Stimulated activated CD8-positive, alpha-beta memory T cell treated with anti-CD3 and anti-CD28 coated beads, Interleukin-7, amount 100 ng/mL, for 24 hours (primary cell): ENCODE measurements around the gene TUBB6.

Experiments
- DNase-seq: peaks from one replicate; pipeline ENCODE4 v3.0.0-alpha.2; 2020; ENCODE audit warnings: low read depth

Gene TUBB6

DNA sequence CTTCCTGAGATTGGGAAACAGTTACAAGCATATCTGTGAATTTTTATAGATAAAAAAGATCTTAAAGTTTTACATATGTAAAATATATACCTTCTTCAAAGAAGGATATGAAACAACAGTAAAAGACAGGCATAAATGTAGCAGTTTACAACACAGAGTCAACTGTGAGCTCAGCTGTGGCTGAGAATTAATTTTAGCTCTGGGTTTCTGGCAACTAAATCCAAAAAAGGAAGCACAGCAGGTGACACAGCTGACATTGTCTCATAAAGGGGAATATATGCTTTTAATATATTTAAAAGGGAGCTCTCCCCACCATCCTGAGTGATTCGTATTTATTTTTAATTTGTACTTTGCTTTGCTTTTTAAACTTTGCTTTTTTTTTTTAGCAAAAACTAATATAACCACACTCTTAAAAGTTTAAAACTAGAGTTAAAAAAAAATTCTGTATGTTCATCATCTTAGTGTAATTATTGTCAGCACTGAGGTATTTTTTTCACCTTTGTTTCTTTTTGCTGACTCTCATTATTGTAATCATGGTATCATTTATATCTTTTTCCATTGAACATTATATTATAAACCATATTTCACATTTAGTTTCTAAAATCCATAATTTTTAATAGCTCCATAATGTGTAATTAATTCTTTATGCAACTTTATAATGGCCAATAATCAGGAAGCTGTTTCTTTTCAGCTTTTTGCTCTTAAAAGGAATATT lies 6.7 kb downstream of the TUBB6 start:
- no peak for DNase-seq

DNA sequence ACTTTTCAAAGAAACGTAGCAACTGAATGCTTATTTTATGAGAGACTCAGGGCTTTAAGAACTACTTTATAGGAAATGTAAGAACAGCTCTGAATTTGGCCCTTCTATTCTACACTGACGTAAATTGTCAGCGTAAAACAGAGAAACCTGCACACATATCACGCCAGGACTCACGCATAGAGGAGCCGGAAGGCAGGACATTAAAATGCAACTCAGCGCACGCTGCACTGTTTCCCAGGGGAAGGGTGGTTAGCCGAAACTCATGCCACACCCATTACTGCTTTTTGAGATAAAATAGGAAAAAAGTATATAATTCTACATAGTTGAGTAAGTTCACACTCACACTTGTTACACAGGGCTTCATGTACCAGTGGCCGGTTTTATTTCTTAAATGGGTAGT lies 7.4 kb downstream of the TUBB6 start:
- DNase-seq = no peak

DNA sequence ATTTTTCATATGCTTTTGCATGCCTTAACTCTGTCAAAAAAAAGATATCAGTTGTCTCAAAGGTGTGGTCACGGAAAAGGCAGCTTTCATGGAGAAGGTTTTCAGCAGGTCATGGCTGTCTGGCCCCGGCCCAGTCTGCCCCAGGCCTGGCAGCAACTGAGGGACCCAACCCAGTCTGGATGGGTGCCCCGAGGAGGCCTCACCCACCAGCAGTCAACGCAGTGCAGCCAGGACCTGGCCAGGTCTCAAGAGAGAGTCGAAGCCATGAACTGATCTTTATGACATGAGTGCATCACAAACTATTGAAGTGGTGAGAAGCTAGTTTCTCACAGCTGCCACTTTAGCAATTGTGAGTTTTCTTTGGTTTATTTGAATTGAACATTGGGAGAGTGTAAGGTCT lies 7.9 kb downstream of the TUBB6 start:
- DNase-seq = no peak

GRCh38 chr18:12317664-12318333 lies 9.8 kb downstream of the TUBB6 start:
- no peak for DNase-seq

DNA sequence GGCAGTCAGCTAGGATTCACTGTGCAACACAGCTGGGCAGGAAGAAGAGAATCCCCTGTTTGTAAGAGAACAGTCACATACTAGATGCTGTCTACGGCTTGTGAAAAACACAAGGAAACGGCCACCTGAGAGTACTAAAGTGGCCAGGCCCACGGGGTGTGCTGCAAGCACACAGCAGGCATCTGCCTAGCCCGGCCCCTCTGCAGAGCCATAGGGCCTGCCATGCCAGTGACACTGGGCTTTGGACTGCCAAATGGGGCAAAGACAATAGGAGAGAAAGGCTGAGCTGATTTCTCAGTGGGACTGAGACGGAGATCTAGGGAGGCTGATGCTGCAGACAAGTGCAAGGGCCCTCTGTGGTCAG lies 10.3 kb downstream of the TUBB6 start:
- no peak for DNase-seq

DNA sequence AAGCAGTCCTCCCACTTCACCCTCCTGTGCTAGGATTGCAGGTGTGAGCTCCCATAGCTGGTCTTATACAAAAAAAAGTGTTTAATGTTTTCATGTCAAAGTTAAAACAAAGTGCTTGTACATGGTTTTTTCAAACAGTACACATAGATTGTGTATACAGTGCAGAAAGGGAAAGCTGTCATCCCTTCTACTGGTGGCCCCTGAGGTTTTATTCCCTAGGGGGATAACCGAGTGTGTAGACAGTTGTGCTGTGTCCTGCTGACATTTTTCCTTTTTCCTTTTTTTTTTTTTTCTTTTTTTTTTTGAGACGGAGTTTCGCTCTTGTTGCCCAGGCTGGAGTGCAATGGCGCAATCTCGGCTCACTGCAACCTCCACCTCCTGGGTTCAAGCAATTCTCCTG lies 10.8 kb downstream of the TUBB6 start:
- no peak for DNase-seq

DNA sequence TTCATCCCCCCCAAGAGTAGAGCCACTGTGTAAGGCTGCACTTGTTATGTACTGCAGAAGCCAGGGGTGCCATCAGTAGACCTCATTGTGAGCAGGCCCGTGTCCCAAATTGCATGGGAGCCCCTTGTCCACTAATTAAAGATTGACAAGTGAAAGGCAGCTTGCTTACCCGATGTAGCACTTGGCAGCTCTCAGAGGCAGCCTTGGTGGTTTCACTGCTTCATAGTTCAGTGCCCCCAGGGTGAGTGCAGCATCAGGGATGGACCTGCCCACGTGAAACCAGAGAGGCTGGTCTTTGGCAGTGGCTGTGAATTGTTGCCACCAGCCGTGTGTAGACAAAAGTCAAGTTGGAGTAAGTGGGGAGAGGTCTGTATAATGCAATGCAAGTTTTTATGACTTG lies 13.3 kb downstream of the TUBB6 start:
- no peak for DNase-seq

DNA sequence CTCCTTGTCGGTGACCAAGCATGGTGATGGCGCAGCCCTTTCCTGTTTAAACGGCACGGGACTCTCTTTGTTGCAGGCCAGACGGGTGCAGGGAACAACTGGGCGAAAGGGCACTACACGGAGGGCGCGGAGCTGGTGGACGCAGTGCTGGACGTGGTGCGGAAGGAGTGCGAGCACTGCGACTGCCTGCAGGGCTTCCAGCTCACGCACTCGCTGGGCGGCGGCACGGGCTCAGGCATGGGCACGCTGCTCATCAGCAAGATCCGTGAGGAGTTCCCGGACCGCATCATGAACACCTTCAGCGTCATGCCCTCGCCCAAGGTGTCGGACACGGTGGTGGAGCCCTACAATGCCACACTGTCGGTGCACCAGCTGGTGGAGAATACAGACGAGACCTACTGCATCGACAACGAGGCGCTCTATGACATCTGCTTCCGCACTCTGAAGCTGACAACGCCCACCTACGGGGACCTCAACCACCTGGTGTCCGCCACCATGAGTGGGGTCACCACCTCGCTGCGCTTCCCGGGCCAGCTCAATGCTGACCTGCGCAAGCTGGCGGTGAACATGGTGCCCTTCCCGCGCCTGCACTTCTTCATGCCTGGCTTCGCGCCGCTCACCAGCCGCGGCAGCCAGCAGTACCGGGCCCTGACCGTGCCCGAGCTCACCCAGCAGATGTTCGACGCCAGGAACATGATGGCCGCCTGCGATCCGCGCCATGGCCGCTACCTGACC lies 17.1 kb downstream of the TUBB6 start:
- DNase-seq = no peak

DNA sequence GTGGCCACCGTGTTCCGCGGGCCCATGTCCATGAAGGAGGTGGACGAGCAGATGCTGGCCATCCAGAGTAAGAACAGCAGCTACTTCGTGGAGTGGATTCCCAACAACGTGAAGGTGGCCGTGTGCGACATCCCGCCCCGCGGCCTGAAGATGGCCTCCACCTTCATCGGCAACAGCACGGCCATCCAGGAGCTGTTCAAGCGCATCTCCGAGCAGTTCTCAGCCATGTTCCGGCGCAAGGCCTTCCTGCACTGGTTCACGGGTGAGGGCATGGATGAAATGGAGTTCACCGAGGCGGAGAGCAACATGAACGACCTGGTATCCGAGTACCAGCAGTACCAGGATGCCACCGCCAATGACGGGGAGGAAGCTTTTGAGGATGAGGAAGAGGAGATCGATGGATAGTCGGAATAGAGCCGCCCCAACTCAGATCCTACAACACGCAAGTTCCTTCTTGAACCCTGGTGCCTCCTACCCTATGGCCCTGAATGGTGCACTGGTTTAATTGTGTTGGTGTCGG lies 17.7 kb downstream of the TUBB6 start:
- no peak for DNase-seq

- no peak for DNase-seq
Measured at GRCh38 chr18:12326711-12327460, 18.8 kb downstream of the TUBB6 start.

GRCh38 chr18:12327510-12328178 lies 19.6 kb downstream of the TUBB6 start:
- DNase-seq = peak; percentile 62

DNA sequence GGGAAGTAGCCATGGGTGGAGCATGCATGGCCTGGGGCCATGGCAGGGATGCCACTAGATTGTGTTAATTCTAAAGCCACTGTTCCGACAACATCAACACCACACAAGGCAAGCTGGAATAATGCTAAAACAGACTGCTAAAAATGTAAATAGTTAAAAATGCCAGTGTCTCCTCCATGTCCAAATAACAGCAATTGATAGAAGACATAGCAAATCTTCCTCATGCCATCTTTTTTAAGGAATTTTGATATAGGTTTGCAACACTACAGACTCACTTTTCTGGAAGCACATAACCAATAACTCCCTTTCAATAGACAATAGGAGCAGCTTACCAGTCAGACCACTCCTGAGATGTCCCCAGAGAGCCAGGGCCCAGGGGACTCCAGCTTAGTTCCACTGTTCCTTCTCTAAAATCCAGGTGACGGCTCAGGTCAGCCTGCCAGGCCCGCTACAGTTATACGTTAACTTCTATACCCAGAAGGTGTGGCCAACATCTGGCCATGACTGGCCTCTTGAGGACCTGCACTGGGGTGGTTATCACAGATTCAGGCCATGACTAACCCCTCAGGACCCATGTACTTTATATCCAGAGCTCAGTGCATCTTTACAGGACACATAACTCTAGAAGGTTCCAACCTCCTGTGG lies 20.3 kb downstream of the TUBB6 start:
- no peak for DNase-seq

GRCh38 chr18:12329125-12329698 lies 21.2 kb downstream of the TUBB6 start:
- DNase-seq = no peak

DNA sequence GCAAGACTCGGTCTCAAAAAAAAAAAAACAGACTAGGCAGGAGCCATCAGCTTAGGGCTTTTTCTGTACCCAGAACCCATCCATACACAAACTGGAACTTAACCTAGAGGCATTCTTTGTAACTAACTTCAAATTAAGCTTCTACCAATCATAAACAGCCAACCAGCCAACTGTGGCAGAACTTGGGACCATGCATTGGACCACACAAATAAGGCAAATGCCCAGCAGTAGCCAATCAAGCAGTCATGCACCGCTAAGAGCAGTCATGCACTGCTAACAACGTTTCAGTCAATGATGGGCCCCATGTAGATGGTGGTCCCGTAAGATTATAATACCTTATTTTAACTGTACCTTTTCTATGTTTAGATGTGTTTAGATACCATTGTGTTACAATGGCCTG lies 22.7 kb downstream of the TUBB6 start:
- no peak for DNase-seq

DNA sequence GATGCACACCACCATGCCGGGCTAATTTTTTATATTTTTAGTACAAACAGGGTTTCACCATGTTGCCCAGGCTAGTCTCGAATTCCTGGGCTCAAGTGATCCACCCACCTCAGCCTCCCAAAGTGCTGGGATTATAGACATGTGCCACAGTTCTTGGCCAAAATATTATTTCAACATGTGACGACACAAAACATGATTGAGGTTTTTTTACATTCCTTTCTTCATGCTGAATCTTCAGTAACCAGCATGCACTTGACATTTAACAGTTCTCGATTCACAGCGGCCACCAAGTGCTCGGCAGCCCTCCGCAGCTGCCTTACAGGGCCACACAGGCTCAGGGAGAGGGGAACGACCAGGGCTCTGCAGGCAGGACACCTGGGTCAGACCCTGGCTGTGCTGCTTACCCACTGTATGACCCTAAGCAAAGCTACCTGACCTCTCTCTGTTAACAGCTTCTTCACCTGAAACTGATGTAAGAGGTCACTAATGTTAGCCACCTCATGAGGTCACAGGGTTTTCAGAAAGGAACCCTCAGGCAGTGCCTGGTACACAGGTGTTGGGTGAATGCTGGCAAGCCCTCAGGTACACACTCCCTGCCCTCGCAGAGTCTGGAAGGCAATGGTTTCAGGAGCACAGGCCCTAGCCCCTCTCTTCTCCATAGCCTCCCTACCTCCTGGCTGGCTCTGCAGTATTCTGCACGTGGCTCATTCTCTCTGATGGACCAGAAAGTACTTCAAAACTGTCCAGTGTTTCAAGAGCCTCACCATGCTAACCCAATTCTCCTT lies 25.7 kb downstream of the TUBB6 start:
- no peak for DNase-seq

- DNase-seq = no peak
Measured at GRCh38 chr18:12334366-12334808, 26.3 kb downstream of the TUBB6 start.

DNA sequence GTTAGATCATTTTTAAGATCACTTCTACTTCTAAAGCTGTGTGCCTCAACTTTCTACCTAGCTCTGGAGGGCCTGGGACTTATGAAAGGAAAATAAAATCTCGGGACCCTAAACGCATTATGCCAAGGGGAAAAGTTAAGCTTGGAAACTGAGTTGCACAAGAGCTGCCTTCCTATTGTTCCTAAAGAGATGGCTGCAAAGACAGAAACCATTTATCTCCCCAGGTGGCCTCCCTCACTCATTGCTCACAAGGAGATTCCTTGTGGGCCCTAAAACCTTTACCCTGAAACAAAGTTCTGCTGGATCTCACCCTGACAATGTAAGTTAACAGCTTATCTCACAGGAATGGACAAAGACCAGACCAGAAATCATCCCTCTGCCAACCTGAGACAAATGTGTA lies 26.8 kb downstream of the TUBB6 start:
- no peak for DNase-seq

DNA sequence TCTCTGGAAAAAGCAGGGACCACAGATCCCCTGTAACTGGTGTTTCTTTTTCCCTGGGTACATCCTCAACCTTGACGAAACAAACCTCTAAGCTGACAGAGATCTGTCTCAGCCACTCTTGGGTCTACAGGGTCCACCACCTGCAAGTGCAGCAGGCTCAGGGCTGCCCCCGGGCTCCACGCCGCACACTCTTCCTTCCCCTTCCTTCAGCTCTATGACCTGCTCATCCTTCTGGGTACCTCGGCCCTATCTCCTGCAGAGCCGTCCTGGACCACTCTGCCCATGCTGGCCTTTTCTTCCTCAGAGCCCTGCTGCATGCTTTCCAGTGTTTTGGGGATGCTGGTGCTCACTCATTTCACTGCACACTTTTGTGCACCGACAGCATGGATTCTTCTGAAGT lies 27.5 kb downstream of the TUBB6 start:
- no peak for DNase-seq

GRCh38 chr18:12336171-12336613 lies 28.2 kb downstream of the TUBB6 start:
- no peak for DNase-seq

- no peak for DNase-seq
Measured at GRCh38 chr18:12336887-12337286, 28.8 kb downstream of the TUBB6 start.
